WERI-Rb-1 (cell line): ENCODE results near the gene CDH9.

ENCODE experiments used
- DNase-seq: peaks from one replicate; pipeline ENCODE4 v3.0.0-alpha.2; 2020
- H3K27ac ChIP-seq: fragments of 250-450 bp; sonication (Bioruptor Pico); 2 replicates; pipeline ENCODE4 v1.5.1; 2020; ENCODE audit warnings: mild to moderate bottlenecking, moderate library complexity
- H3K27me3 ChIP-seq: fragments of 250-450 bp; sonication (Bioruptor Pico); 2 replicates; pipeline ENCODE4 v1.5.1; 2021; ENCODE audit warnings: mild to moderate bottlenecking, low read depth, moderate library complexity; ENCODE audit not compliant: insufficient read depth, severe bottlenecking
- H3K36me3 ChIP-seq: fragments of 250-450 bp; sonication (Bioruptor Pico); 2 replicates; pipeline ENCODE4 v1.5.1; 2020; ENCODE audit warnings: mild to moderate bottlenecking, moderate library complexity
- H3K4me3 ChIP-seq: 2 replicates; pipeline ENCODE4 v1.5.1; 2011; ENCODE audit warnings: low read depth, mild to moderate bottlenecking, control low read depth, low read length
- H3K9me3 ChIP-seq: fragments of 250-450 bp; sonication (Bioruptor Pico); 2 replicates; pipeline ENCODE4 v1.5.1; 2021; ENCODE audit warnings: mild to moderate bottlenecking, moderate library complexity; ENCODE audit not compliant: severe bottlenecking
- CTCF ChIP-seq: IDR thresholded peaks from 2 replicates; pipeline ENCODE4 v1.5.1; 2011; ENCODE audit warnings: low read depth, mild to moderate bottlenecking, control low read depth, inconsistent platforms, low read length

CDH9 gene

GRCh38 chr5:27008604-27009539 is 29.5 kb downstream of the CDH9 start:
- H3K27me3 ChIP-seq: no peaks in the 10 kb centered on the region
- H3K9me3 ChIP-seq: no peaks in the 10 kb centered on the region
- TF ChIP-seq CTCF: no peak
- H3K36me3 ChIP-seq: no peaks in the 10 kb centered on the region
- no peak for DNase-seq
- no peak overlapping the region for H3K27ac ChIP-seq
- no peak overlapping the region for H3K4me3 ChIP-seq

DNA sequence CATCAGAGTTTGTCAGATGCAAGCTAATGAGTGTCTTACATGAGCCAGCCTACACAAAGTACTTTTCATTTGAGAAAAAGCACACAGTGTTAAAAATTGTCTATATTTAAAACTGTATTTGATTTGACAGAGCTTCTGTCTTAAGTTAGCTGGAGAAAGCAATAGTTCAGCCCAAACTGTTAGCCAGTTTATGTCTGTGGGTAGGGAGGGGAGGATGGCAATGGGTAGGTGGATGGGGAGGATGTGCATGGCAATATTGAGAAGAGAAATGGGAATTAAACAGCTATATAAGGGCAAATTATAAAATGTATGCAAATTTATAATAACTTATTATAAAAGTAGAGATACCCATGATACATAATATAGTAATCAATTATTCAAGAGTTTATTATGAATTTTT is 31.3 kb downstream of the CDH9 start:
- Histone ChIP-seq H3K36me3 (no peaks in the 10 kb centered on the region), H3K27me3 (no peaks in the 10 kb centered on the region), H3K4me3 (no peak overlapping the region), H3K9me3 (no peaks in the 10 kb centered on the region), H3K27ac (no peak overlapping the region)
- no peak for TF ChIP-seq CTCF
- no peak for DNase-seq

DNA sequence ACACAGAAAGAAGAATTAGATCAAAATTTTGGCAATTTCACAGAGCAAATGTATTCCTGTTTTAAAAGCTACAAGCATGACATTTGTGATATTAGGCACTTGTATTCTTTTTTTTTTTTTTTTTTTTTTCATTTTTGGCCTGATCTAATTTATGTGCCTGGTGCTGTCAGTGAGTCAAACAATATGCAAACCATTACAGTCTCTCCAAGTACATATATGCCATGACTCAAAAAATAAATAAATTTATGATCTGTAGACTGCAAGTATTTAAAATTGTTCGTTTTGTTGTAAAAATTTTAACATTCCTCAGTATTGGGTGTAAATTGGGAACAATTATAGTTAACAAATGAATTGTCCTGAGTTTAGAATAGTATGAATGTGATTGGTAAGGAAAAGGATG is 51.4 kb downstream of the CDH9 start:
- no peak for DNase-seq
- no peak for TF ChIP-seq CTCF
- Histone ChIP-seq H3K4me3 (no peak overlapping the region), H3K36me3 (no peaks in the 10 kb centered on the region), H3K9me3 (no peaks in the 10 kb centered on the region), H3K27ac (no peak overlapping the region), H3K27me3 (no peaks in the 10 kb centered on the region)

- TF ChIP-seq CTCF: no peak
- no peak for DNase-seq
- H3K27ac ChIP-seq: no peak overlapping the region
- no peak overlapping the region for H3K4me3 ChIP-seq
- no peaks in the 10 kb centered on the region for H3K9me3 ChIP-seq
- H3K36me3 ChIP-seq: no peaks in the 10 kb centered on the region
- H3K27me3 ChIP-seq: no peaks in the 10 kb centered on the region
Measured at GRCh38 chr5:26981750-26982149, 56.6 kb downstream of the CDH9 start.

GRCh38 chr5:26959290-26959689 is 79.1 kb downstream of the CDH9 start:
- Histone ChIP-seq H3K4me3 (no peak overlapping the region), H3K27me3 (no peaks in the 10 kb centered on the region), H3K36me3 (no peaks in the 10 kb centered on the region), H3K9me3 (no peaks in the 10 kb centered on the region), H3K27ac (no peak overlapping the region)
- no peak for DNase-seq
- no peak for TF ChIP-seq CTCF

GRCh38 chr5:26955161-26955560 is 83.2 kb downstream of the CDH9 start:
- no peak overlapping the region for H3K4me3 ChIP-seq
- no peak for DNase-seq
- no peaks in the 10 kb centered on the region for H3K27me3 ChIP-seq
- H3K36me3 ChIP-seq: no peaks in the 10 kb centered on the region
- H3K9me3 ChIP-seq: no peaks in the 10 kb centered on the region
- TF ChIP-seq CTCF: no peak
- no peak overlapping the region for H3K27ac ChIP-seq
